K562 (cell line): ENCODE measurements around the gene CNNM3. TPM values are rescaled to one million over a fixed set of nuclear protein-coding genes. Genes with fewer than 3 reads are reported as not detected.

Experiments
- GABPB1 ChIP-seq: sonication (generic); formaldehyde crosslinking; IDR thresholded peaks from 2 replicates; pipeline ENCODE4 v1.8.0; 2022; ENCODE audit warnings: mild to moderate bottlenecking, missing genetic modification reagents
- GABPB2 ChIP-seq: fragments of 250-450 bp; sonication (Bioruptor Pico); conservative IDR thresholded peaks from 2 replicates; pipeline ENCODE4 v1.5.1; 2021; ENCODE audit warnings: mild to moderate bottlenecking
- LEF1 ChIP-seq: fragments of 450-650 bp; IDR thresholded peaks from 2 replicates; pipeline ENCODE4 v1.6.1; 2016; ENCODE audit warnings: mild to moderate bottlenecking
- MAFG ChIP-seq: fragments of 450-650 bp; conservative IDR thresholded peaks from 2 replicates; pipeline ENCODE4 v1.6.1; 2016; ENCODE audit warnings: missing genetic modification characterization, missing compliant biosample characterization
- MTA2 ChIP-seq: fragments of 450-650 bp; IDR thresholded peaks from 2 replicates; pipeline ENCODE4 v1.6.1; 2016; ENCODE audit warnings: low read depth
- MTA3 ChIP-seq: fragments of 450-650 bp; formaldehyde crosslinking; IDR thresholded peaks from 2 replicates; pipeline ENCODE4 v1.6.1; 2017; ENCODE audit warnings: mild to moderate bottlenecking, borderline replicate concordance
- OTX1 ChIP-seq: fragments of 450-650 bp; formaldehyde crosslinking; IDR thresholded peaks from 2 replicates; pipeline ENCODE4 v1.4.0; 2022; ENCODE audit warnings: mild to moderate bottlenecking
- POLR2AphosphoS5 ChIP-seq: IDR thresholded peaks from 2 replicates; pipeline ENCODE4 v1.6.1; 2011; ENCODE audit warnings: mild to moderate bottlenecking, low read depth, low read length, moderate library complexity; ENCODE audit not compliant: control insufficient read depth, insufficient read depth
- RAD21 ChIP-seq, 2 experiments: fragments of 250-450 bp in 1 of 2; fragments of 450-650 bp in 1 of 2; sonication (Bioruptor Pico) in 1 of 2; formaldehyde crosslinking in 1 of 2; IDR thresholded peaks in 1 of 2; conservative IDR thresholded peaks in 1 of 2; 2 replicates each; pipeline versions ENCODE4 v1.4.0 to v1.8.0; 2020 to 2022; ENCODE audit warnings: mild to moderate bottlenecking in 2 of 2, moderate library complexity in 1 of 2
- RBM15 ChIP-seq: fragments of 200-400 bp; formaldehyde crosslinking; IDR thresholded peaks from 2 replicates; pipeline ENCODE4 v1.6.1; 2018; ENCODE audit warnings: mild to moderate bottlenecking, low read length, moderate library complexity; ENCODE audit not compliant: insufficient read depth
- SMAD4 ChIP-seq: fragments of 250-450 bp; sonication (Bioruptor Pico); conservative IDR thresholded peaks from 2 replicates; pipeline ENCODE4 v1.8.0; 2021; ENCODE audit warnings: inconsistent platforms, mild to moderate bottlenecking, moderate library complexity
- SNRNP70 ChIP-seq: fragments of 200-400 bp; formaldehyde crosslinking; optimal IDR thresholded peaks from 2 replicates; pipeline ENCODE3; 2017; ENCODE audit warnings: low read depth, low read length
- SRSF7 ChIP-seq: fragments of 200-400 bp; formaldehyde crosslinking; optimal IDR thresholded peaks from 2 replicates; pipeline ENCODE3; 2017; ENCODE audit warnings: mild to moderate bottlenecking, low read depth, low read length
- TBL1XR1 ChIP-seq, 2 experiments: IDR thresholded peaks; 2 replicates each; pipeline ENCODE4 v1.6.1; 2012; ENCODE audit warnings: improper control_type of control experiment in 2 of 2, low read length in 2 of 2, mild to moderate bottlenecking in 1 of 2
- XRCC3 ChIP-seq: fragments of 450-650 bp; IDR thresholded peaks from 2 replicates; pipeline ENCODE4 v1.6.1; 2017; ENCODE audit warnings: mild to moderate bottlenecking, moderate library complexity
- ZBED1 ChIP-seq: IDR thresholded peaks from 2 replicates; pipeline ENCODE4 v1.6.1; 2014
- polyA plus RNA-seq, 8 experiments: library from polyadenylated mRNA; depleted of rRNA in 4 of 8; stranded (reverse) in 5 of 8; unstranded in 3 of 8; fragments of >200 nt; fragmentation: Nextera tagmentation in 2 of 8; fragmentation: Illumina TruSeq in 1 of 8; extraction: Ambion mirVana in 2 of 8; extraction: Trizol in 1 of 8; gene quantifications; 2 replicates each; pipeline versions ENCODE4 v1.2.1 to v1.2.3, GENCODE V29; 2011 to 2014; ENCODE audit warnings: inconsistent platforms in 1 of 8, missing spikeins in 1 of 8
- total RNA-seq, 7 experiments: library from RNA; depleted of rRNA in 6 of 7; stranded (reverse); fragments of >200 nt in 6 of 7; fragmentation: Illumina TruSeq in 2 of 7; extraction: Trizol in 2 of 7; gene quantifications; 2 replicates each; pipeline versions ENCODE4 v1.2.1 to v1.2.3, GENCODE V29; 2011 to 2021; ENCODE audit warnings: low replicate concordance in 1 of 7
- TF ChIP-seq, protein P1 (sequence below): fragments of 200-600 bp; sonication (generic); IDR thresholded peaks from one replicate; pipeline ENCODE4 v1.6.1; 2012; ENCODE audit warnings: mild to moderate bottlenecking, low read depth, low read length, inconsistent platforms
- TF ChIP-seq, protein P2 (sequence below): fragments of 450-650 bp; IDR thresholded peaks from 2 replicates; pipeline ENCODE4 v1.6.1; 2016; ENCODE audit warnings: missing biosample characterization, missing genetic modification characterization

CNNM3 gene
- total and polyA plus RNA-seq, 9 of the 15 experiments (the other 6 are each of a cell fraction or from before 2014, with no cell fraction given): 1.4 to 16.9 (median 6.5) TPM

DNA sequence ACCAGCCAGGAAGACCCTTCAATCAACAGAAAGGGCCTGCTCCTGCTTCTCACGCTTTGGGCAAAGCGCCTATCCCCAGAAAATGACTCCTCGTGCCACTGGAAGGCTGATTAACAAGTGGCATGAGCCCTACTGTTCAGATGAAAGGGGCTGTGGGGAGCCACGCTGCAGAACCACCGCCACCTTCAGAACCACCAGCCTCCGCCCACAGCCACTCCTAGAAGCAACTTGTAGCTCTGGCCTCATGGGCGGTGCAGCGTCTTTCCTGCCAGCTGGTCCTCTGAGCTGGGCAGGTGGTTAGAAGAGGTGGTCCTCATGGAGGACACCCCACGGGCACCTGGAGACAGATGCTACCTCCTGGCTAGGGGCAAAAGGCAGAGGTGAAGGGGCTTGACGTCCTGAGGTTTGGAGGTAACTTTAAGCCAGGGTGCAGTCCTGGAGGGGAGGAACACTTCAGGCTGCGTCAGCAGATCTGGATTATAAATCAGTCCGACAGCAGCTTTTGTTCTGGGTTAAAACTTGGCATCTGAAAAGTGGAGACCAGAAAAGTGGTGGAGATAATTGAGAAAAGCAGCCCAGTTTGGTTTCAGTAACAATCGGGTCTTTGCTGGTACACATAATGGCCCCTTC lies 54.7 kb downstream of the CNNM3 start (continued):
- TF ChIP-seq, protein P1, sequence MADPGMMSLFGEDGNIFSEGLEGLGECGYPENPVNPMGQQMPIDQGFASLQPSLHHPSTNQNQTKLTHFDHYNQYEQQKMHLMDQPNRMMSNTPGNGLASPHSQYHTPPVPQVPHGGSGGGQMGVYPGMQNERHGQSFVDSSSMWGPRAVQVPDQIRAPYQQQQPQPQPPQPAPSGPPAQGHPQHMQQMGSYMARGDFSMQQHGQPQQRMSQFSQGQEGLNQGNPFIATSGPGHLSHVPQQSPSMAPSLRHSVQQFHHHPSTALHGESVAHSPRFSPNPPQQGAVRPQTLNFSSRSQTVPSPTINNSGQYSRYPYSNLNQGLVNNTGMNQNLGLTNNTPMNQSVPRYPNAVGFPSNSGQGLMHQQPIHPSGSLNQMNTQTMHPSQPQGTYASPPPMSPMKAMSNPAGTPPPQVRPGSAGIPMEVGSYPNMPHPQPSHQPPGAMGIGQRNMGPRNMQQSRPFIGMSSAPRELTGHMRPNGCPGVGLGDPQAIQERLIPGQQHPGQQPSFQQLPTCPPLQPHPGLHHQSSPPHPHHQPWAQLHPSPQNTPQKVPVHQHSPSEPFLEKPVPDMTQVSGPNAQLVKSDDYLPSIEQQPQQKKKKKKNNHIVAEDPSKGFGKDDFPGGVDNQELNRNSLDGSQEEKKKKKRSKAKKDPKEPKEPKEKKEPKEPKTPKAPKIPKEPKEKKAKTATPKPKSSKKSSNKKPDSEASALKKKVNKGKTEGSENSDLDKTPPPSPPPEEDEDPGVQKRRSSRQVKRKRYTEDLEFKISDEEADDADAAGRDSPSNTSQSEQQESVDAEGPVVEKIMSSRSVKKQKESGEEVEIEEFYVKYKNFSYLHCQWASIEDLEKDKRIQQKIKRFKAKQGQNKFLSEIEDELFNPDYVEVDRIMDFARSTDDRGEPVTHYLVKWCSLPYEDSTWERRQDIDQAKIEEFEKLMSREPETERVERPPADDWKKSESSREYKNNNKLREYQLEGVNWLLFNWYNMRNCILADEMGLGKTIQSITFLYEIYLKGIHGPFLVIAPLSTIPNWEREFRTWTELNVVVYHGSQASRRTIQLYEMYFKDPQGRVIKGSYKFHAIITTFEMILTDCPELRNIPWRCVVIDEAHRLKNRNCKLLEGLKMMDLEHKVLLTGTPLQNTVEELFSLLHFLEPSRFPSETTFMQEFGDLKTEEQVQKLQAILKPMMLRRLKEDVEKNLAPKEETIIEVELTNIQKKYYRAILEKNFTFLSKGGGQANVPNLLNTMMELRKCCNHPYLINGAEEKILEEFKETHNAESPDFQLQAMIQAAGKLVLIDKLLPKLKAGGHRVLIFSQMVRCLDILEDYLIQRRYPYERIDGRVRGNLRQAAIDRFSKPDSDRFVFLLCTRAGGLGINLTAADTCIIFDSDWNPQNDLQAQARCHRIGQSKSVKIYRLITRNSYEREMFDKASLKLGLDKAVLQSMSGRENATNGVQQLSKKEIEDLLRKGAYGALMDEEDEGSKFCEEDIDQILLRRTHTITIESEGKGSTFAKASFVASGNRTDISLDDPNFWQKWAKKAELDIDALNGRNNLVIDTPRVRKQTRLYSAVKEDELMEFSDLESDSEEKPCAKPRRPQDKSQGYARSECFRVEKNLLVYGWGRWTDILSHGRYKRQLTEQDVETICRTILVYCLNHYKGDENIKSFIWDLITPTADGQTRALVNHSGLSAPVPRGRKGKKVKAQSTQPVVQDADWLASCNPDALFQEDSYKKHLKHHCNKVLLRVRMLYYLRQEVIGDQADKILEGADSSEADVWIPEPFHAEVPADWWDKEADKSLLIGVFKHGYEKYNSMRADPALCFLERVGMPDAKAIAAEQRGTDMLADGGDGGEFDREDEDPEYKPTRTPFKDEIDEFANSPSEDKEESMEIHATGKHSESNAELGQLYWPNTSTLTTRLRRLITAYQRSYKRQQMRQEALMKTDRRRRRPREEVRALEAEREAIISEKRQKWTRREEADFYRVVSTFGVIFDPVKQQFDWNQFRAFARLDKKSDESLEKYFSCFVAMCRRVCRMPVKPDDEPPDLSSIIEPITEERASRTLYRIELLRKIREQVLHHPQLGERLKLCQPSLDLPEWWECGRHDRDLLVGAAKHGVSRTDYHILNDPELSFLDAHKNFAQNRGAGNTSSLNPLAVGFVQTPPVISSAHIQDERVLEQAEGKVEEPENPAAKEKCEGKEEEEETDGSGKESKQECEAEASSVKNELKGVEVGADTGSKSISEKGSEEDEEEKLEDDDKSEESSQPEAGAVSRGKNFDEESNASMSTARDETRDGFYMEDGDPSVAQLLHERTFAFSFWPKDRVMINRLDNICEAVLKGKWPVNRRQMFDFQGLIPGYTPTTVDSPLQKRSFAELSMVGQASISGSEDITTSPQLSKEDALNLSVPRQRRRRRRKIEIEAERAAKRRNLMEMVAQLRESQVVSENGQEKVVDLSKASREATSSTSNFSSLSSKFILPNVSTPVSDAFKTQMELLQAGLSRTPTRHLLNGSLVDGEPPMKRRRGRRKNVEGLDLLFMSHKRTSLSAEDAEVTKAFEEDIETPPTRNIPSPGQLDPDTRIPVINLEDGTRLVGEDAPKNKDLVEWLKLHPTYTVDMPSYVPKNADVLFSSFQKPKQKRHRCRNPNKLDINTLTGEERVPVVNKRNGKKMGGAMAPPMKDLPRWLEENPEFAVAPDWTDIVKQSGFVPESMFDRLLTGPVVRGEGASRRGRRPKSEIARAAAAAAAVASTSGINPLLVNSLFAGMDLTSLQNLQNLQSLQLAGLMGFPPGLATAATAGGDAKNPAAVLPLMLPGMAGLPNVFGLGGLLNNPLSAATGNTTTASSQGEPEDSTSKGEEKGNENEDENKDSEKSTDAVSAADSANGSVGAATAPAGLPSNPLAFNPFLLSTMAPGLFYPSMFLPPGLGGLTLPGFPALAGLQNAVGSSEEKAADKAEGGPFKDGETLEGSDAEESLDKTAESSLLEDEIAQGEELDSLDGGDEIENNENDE: no peak
- TF ChIP-seq MAFG (tag) (peak; percentile 88), SMAD4 (CRISPR knock-in tag) (0 out of 2 replicates have a peak, but pooled peaks have one; percentile 12), SRSF7 (no peak), TBL1XR1 (IDR thresholded peaks at IDR 0.05; ENCODE audit: low read length in 2 of 2) (no peak), XRCC3 (no peak), GABPB1 (CRISPR knock-in tag) (no peak), MTA2 (no peak), OTX1 (CRISPR knock-in tag) (no peak), RBM15 (no peak), SNRNP70 (no peak), MTA3 (no peak; the same call in 1 of the 2 replicates), ZBED1 (0 out of 2 replicates have a peak, but pooled peaks have one; percentile 29), LEF1 (no peak), RAD21 (CRISPR knock-in tag; conservative IDR thresholded peaks at IDR 0.05 in 1 of 2, IDR thresholded peaks at IDR 0.05 in 1 of 2) (no peak), POLR2AphosphoS5 (no peak), GABPB2 (CRISPR knock-in tag) (no peak)
- TF ChIP-seq, protein P2, sequence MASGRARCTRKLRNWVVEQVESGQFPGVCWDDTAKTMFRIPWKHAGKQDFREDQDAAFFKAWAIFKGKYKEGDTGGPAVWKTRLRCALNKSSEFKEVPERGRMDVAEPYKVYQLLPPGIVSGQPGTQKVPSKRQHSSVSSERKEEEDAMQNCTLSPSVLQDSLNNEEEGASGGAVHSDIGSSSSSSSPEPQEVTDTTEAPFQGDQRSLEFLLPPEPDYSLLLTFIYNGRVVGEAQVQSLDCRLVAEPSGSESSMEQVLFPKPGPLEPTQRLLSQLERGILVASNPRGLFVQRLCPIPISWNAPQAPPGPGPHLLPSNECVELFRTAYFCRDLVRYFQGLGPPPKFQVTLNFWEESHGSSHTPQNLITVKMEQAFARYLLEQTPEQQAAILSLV (tag): no peak
